ENCODE measurements around the gene SOX5. TPM values are rescaled to one million over a fixed set of nuclear protein-coding genes. Genes with fewer than 3 reads are reported as not detected.
A peak's percentile ranks its signal among the peaks of the same experiment; 100 is the strongest.

SOX5 gene
- total RNA-seq, 1 donor from 2014 or later = 86.8 TPM

DNA sequence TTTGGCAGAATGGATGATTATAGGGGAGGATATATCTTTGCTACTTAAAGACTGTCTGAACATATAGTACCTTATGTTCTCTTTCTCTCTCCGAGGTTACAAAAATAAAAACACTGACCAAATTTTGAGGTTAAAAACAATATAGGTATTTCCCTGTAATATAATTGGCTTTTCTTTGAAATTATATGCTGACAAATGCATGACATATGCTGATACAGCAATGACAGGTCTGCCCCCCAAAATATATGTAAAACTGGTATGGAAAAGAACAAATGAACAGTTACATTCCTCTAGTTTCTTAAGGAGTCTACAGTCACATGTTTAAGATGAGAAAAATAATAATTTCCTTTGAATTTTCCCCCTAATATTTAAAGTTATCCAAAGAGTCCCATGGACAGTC is 405.7 kb downstream of the SOX5 start:
- no peak for DNase-seq (ENCODE audit: low read depth, low spot score)
- Mint-ChIP-seq H3K27ac (ENCODE audit: unreplicated experiment) (peak overlapping the region; percentile 17), H3K9me3 (no peaks in the 10 kb centered on the region), H3K4me1 (no peaks in the 10 kb centered on the region), H3K27me3 (ENCODE audit: low read depth) (no peaks in the 10 kb centered on the region), H3K4me3 (no peak overlapping the region), H3K36me3 (ENCODE audit: low read depth) (peaks cover 54% of the 10 kb centered on the region)
- TF ChIP-seq, protein P1, sequence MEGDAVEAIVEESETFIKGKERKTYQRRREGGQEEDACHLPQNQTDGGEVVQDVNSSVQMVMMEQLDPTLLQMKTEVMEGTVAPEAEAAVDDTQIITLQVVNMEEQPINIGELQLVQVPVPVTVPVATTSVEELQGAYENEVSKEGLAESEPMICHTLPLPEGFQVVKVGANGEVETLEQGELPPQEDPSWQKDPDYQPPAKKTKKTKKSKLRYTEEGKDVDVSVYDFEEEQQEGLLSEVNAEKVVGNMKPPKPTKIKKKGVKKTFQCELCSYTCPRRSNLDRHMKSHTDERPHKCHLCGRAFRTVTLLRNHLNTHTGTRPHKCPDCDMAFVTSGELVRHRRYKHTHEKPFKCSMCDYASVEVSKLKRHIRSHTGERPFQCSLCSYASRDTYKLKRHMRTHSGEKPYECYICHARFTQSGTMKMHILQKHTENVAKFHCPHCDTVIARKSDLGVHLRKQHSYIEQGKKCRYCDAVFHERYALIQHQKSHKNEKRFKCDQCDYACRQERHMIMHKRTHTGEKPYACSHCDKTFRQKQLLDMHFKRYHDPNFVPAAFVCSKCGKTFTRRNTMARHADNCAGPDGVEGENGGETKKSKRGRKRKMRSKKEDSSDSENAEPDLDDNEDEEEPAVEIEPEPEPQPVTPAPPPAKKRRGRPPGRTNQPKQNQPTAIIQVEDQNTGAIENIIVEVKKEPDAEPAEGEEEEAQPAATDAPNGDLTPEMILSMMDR (conservative IDR thresholded peaks at IDR 0.05) = no peak

- TF ChIP-seq, protein P1 (conservative IDR thresholded peaks at IDR 0.05) = no peak
- Mint-ChIP-seq H3K36me3 (ENCODE audit: low read depth) (peaks cover 61% of the 10 kb centered on the region), H3K27me3 (ENCODE audit: low read depth) (no peaks in the 10 kb centered on the region), H3K9me3 (no peaks in the 10 kb centered on the region), H3K4me1 (no peaks in the 10 kb centered on the region), H3K27ac (ENCODE audit: unreplicated experiment) (no peak overlapping the region), H3K4me3 (no peak overlapping the region)
- no peak for DNase-seq (ENCODE audit: low read depth, low spot score)
Observed at GRCh38 chr12:23542187-23542586, 407.3 kb downstream of the SOX5 start.

DNA sequence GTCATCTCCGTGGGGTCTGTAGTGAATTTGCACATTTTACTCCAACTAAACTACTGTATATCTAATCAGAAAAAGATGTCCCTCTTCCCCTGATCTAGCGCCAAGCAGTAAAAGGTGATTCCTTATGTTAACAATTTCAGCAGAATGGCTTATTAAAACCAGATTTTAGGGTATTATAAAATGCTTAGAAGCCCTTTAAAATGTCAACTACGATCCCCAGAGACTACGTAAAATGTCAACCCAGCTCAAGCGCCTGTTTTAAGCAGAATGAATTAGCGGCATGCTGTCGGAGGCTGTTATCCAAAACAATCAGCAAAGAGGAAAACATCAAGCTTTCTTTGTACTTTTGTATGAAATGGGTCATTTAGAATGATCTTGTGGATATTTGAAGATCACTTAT is 408.9 kb downstream of the SOX5 start:
- DNase-seq (ENCODE audit: low read depth, low spot score) = no peak
- Mint-ChIP-seq H3K9me3 (no peaks in the 10 kb centered on the region), H3K27me3 (ENCODE audit: low read depth) (no peaks in the 10 kb centered on the region), H3K27ac (ENCODE audit: unreplicated experiment) (no peak overlapping the region), H3K4me3 (no peak overlapping the region), H3K36me3 (ENCODE audit: low read depth) (peaks cover 54% of the 10 kb centered on the region), H3K4me1 (no peaks in the 10 kb centered on the region)
- TF ChIP-seq, protein P1 (conservative IDR thresholded peaks at IDR 0.05) = no peak

DNA sequence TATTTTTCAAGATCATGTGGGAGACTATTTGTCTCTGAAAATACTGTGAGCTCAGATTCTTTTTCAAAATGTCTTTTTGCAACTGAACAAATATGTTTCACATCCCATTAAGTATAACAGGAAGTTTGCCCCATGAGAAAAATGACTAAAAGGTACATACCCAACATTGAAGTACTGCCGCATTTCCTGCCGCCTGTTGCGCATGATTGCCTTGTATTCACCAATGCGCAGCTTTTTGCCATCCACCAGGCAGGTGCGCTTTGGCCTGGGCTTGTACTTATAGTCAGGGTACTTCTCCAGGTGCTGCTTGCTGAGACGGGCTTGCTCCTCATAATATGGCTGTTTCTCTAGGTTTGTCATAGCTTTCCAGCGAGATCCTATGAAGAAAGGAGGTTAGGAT is 413.2 kb downstream of the SOX5 start:
- TF ChIP-seq, protein P1 (conservative IDR thresholded peaks at IDR 0.05) = no peak
- H3K27me3 Mint-ChIP-seq (ENCODE audit: low read depth) = no peaks in the 10 kb centered on the region
- DNase-seq (ENCODE audit: low read depth, low spot score) = no peak
- no peak overlapping the region for H3K4me3 Mint-ChIP-seq
- H3K4me1 Mint-ChIP-seq = no peaks in the 10 kb centered on the region
- peaks cover 38% of the 10 kb centered on the region for H3K36me3 Mint-ChIP-seq (ENCODE audit: low read depth)
- no peak overlapping the region for H3K27ac Mint-ChIP-seq (ENCODE audit: unreplicated experiment)
- no peaks in the 10 kb centered on the region for H3K9me3 Mint-ChIP-seq

DNA sequence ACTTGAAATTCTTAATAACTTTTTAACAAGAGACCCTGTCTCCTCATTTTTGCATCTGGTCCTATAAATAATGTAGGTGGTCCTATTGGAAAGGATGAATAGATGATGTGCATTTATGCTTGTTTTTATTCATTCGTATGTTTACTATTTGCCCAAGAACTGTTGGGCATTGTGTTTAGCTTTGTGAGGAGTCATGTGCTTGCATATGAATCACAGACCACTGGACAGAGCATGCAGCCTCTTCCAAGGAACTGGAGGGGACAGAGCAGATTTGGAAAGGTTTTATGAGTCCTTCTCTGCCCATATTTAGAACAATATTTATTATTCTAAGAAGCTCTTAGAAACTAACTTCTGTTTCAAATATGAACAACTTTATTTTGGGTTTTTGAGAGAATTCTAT is 414.0 kb downstream of the SOX5 start:
- TF ChIP-seq, protein P1 (conservative IDR thresholded peaks at IDR 0.05) = no peak
- Mint-ChIP-seq H3K4me1 (no peaks in the 10 kb centered on the region), H3K4me3 (no peak overlapping the region), H3K9me3 (no peaks in the 10 kb centered on the region), H3K27me3 (ENCODE audit: low read depth) (no peaks in the 10 kb centered on the region), H3K36me3 (ENCODE audit: low read depth) (peaks cover 38% of the 10 kb centered on the region), H3K27ac (ENCODE audit: unreplicated experiment) (no peak overlapping the region)
- no peak for DNase-seq (ENCODE audit: low read depth, low spot score)

- Mint-ChIP-seq H3K36me3 (ENCODE audit: low read depth) (peaks cover 29% of the 10 kb centered on the region), H3K4me3 (no peak overlapping the region), H3K27ac (ENCODE audit: unreplicated experiment) (no peak overlapping the region), H3K9me3 (no peaks in the 10 kb centered on the region), H3K27me3 (ENCODE audit: low read depth) (no peaks in the 10 kb centered on the region), H3K4me1 (no peaks in the 10 kb centered on the region)
- TF ChIP-seq, protein P1 (conservative IDR thresholded peaks at IDR 0.05) = no peak
- no peak for DNase-seq (ENCODE audit: low read depth, low spot score)
Observed at GRCh38 chr12:23534196-23534595, 415.3 kb downstream of the SOX5 start.

All from neural crest cell (in vitro differentiated cells).